COR-L47 (cell line): ENCODE results near the gene RBBP8NL.
A peak's percentile ranks its signal among the peaks of the same experiment; 100 is the strongest.
"Not testable (repeated sequence)": the region's sequence is repeated elsewhere in the genome, so short reads cannot be mapped to it uniquely, and the experiment has no call there.

Source experiments
- DNase-seq: peaks from one replicate; lab custom pipeline; 2025; lab: John Stamatoyannopoulos, UW

RBBP8NL gene

GRCh38 chr20:62441987-62442539 is 14.7 kb upstream of the RBBP8NL start:
- DNase-seq: no peak

- no peak for DNase-seq
These were observed 11.9 kb upstream of the RBBP8NL start for GRCh38 chr20:62439218-62439617.

GRCh38 chr20:62437927-62438326 is 10.6 kb upstream of the RBBP8NL start:
- DNase-seq: peak; percentile 19

GRCh38 chr20:62437496-62437895 is 10.2 kb upstream of the RBBP8NL start:
- DNase-seq: no peak

DNA sequence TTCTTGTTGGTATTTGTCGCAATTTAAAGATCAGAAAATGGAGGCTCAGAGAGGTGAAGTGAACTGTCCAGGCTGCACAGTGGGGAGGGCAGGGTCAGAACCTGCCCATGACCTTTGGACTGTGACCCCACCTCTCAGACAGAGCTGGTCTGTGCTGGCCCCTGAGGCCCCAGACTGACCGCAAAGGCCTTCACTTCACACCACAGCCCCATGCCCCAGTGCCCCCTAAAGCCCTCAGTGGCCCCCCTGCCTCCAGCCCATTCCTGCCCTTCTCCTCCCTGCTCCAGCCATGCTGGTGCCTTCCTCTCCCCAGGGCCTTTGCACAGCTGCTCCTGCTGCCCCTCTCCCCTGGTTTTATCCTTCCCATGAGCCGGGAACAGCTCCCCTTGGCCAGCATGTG is 9.4 kb upstream of the RBBP8NL start:
- DNase-seq: no peak

GRCh38 chr20:62433658-62434497 is 6.5 kb upstream of the RBBP8NL start:
- no peak for DNase-seq

DNA sequence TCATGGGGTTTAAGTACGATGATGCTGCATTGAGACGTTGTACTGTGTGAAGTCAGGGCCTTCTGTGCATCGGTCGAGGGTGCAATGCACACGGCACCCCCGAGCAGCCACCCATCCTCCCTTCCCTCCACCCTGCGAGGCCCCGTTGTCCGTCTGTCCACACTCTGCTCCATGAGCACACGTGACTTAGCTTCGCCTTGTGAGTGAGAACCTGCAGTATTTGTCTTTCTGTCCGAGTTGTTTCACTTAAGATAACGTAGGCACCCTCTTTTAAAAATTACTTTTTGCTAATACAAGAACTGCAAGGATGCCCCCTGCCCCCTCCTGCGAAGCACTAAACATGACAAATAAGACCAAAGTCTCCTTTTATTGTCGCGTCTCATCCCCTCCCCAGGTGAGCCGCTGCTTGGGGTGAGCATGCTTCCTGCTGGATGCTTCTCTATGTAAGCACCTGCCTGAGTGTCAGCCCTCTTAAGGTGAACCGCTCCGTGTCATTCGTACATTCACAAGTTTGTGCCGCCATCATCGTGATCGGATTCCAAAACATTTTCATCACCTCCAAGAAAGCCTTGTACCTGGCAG is 3.6 kb upstream of the RBBP8NL start:
- no peak for DNase-seq

GRCh38 chr20:62430311-62430853 is 3.0 kb upstream of the RBBP8NL start:
- no peak for DNase-seq

- no peak for DNase-seq
These were observed 2.3 kb upstream of the RBBP8NL start for GRCh38 chr20:62429455-62430310.

GRCh38 chr20:62428396-62429295 is 1.3 kb upstream of the RBBP8NL start:
- DNase-seq: no peak

GRCh38 chr20:62428002-62428372 is 648 bp upstream of the RBBP8NL start:
- DNase-seq: no peak

DNA sequence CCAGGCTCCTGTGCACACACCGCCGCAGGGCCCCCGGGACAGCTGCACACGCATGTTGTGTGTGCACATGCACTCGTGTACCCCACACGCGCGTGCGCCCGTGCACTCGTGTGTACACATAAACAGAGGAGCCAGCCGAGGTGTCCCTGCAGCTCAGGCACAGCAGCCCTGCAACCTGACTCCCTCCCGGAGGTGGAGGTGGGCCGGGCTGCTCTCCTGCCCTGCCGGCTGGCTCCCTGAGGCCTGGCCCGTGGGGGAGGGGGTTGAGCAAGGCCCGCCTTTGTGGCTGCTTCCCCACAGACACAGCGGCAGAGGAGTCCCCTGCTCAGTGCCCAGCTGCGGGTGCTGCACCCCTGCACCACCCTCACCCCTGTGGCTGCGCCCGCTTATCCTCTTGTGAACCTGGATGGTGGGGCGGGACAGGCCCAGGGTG is 624 bp downstream of the RBBP8NL start:
- DNase-seq: no peak

DNA sequence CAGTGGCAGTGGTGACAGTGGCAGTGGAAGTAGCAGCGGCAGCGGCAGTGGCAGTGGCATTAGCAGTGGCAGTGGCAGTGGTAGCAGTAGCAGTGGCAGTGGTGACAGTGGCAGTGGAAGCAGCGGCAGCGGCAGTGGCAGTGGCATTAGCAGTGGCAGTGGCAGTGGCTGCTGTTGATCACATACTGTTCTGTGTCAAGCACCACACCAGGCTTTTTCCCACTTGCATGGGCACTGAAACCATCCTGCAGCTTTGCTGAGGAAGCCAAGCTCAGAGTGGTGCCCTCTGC is 1.3 kb downstream of the RBBP8NL start:
- DNase-seq: not testable (repeated sequence)

DNA sequence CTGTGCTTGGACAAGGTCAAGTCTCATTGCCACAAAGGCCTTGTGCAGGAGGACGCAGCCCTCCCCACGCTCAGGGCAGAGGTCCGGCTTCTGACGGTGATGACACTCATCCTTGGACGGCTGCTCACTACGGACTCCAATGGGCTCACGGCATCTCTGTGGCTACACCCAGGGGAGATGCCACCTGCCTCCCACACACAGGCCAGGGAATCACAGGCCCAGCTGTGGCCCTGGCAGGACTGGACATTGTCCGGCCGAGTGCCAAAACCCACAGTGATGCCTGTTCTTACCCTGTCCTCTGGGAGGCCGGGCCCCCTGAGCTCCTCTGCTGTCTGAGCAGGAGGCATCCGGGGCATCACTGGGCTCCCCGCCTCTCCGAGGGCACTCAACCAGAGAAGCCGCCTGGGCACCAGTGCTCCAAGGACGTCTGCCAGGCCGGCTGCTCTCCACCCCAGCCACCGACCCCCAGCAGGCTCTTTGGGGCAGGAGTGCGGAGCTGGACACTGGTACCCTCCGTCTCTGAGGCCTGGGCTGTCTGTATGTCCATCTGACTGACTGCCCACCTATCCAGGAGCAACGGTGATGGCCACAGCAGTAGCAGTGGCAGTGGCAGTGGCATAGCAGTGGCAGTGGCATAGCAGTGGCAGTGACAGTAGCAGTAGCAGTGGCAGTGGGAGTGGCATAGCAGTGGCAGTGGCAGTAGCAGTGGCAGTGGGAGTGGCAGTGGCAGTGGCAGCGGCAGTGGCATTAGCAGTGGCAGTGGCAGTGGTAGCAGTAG is 1.9 kb downstream of the RBBP8NL start:
- no peak for DNase-seq

- DNase-seq: no peak
These were observed 2.9 kb downstream of the RBBP8NL start for GRCh38 chr20:62424249-62425107.

- DNase-seq: no peak
These were observed 4.0 kb downstream of the RBBP8NL start for GRCh38 chr20:62423326-62423706.

DNA sequence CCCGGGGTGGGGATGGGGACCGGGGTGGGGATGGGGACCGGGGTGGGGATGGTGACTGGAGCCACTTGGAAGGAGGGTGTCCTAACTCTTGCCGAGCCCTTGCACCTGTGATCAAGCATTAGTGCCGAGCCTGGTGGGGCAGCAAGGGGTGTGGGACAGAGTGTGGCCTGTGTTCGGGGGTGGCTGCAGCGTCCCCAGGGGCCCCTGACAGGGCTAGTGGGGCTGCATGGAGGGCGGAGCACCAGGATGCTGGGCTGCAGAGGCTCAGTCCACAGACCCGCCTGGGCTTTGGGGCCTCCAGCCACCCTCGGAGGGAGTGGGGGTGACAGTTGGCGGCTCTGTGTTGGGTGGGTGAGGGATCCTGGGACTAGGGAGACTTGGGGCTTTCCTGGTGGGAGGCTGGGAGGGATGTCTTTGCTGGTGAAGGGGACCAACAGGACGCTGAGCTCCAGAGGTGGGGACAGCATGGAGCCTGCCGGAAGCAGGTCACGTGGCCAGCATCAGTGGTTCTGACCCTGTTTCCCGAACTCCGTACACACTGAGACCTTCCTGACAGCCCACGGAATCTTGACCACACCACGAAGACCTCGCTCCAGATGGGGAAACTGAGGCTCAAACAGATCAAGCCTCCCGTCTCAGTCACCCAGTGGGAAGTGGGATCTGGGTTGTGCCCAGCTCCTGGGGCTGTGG is 4.6 kb downstream of the RBBP8NL start:
- DNase-seq: no peak

DNA sequence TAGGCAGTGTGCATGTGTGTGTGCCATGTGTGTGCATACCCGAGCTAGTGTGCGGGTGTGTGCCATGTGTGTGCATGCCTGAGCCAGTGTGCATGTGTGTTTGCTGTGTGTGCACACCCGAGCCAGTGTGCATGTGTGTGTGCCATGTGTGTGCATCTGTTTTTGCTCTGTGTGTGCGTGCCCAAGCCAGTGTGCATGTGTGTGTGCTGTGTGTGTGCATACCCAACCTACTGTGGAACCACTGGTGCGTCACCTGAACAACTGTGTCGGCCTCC is 5.7 kb downstream of the RBBP8NL start:
- no peak for DNase-seq
